RPMI8226 (cell line): ENCODE data around the gene LARGE1.
"Not testable (repeated sequence)": the region's sequence is repeated elsewhere in the genome, so short reads cannot be mapped to it uniquely, and the experiment has no call there.

ENCODE experiments used
- DNase-seq: peaks from one replicate; pipeline ENCODE4 v3.0.0-alpha.2; 2015

LARGE1 gene

DNA sequence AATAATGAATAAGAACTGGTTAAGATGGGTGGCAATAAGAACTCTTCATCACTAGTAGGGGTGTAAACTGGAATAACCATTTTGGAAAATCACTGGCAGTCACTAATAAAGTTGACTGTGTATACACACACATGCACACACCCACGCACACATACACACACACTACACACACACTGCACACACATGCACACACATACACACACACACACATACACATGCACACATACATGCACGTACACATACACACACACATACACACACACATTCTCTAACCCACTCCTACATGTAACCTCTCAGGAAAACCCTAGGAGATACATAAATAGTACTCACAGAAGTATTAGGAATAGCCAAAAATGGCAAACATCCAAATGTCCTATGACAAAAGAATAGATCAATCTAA is 455.6 kb downstream of the LARGE1 start:
- no peak for DNase-seq

GRCh38 chr22:33461698-33462434 is 458.4 kb downstream of the LARGE1 start:
- DNase-seq = no peak

DNA sequence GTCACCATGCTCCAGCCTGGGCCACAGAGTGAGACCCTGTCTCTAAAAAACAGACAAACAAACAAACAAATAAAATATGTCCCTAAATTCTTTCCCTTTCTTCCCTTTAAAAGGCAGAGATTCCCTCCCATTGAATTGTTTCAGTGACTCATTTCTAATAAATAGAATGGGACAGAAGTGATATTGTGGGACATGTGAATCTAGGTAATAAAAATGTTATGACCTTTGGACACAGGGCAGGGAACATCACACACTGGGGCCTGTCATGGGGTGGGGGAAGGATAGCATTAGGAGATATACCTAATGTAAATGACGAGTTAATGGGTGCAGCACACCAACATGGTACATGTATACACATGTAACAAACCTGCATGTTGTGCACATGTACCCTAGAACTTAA is 459.0 kb downstream of the LARGE1 start:
- not testable (repeated sequence) for DNase-seq

- no peak for DNase-seq
Measured at GRCh38 chr22:33459137-33459536, 461.1 kb downstream of the LARGE1 start.

DNA sequence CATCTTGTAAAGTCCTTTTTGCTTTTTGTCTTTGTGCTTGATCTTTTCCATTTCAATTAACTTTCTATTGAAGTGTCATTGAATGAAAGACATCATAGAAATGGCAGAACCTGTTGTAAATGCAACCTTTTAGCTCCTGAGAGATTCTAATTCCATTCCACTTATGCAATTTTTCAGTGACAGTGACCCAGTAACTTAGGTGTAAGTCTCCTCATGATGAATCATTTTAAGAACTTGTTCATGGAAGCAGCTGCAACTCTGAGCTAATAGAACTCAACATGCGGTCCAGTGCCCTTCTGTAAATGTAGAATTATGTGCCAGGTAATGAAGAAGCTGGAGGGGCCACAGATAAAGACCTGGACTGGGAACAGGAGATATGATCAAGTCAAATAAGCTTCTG is 463.8 kb downstream of the LARGE1 start:
- DNase-seq = no peak

DNA sequence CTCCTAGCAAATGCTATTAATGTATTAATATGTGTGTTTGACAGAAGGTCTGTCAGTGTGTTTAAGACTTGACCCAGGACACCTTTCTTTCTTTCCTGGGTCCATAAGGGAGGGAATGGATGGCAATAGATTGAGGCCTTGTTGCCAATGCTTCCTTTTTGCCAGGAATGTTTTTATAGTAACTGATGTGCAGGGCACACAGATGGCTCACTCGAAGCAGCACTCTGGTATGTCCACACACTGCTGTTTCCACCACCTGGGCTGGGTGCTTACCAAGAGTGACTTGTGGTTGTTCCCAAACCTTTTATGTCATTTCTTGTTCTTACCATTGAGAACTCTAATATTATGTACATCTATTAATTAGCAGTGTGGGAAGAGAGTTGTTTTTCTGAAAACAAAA is 465.2 kb downstream of the LARGE1 start:
- no peak for DNase-seq

- no peak for DNase-seq
Measured at GRCh38 chr22:33451866-33452469, 468.3 kb downstream of the LARGE1 start.

DNA sequence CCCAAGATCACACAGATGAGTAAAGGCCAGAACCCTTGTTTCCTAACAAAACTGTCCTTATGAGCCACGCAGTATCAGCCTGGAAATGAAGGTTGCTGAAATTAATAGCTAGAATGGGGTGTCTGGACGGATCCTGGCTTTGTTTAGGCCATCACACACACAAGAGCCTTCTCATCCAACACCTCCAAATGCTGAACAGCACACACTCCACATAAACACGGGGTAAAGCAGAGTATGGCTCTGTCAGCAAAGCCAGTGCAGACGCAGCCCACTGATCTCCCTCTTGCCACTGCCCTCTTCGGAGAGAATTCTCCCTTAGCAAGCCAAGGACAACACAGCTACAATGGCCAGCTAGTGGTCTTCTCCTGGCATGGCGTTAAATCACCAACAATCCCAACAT is 469.5 kb downstream of the LARGE1 start:
- DNase-seq = no peak

GRCh38 chr22:33447733-33448132 is 472.5 kb downstream of the LARGE1 start:
- no peak for DNase-seq

DNA sequence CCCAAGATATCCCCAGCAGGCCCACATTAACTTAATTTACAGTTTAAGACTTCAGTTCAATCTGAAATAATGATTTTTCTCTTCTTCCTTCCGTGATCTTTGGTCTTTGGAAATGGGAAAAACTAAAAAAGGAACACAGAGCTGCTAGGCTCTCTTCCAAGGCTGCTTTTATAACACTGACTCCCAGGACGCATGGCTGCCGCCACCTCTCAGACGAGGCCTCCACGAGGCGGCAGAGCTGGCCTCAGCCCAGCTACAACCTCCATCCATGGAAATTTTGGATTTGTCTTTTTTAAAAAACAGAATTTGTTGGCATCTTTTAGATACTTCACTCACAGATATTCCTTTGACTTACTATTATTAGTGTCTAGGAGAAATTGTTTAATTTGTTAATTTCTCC is 476.6 kb downstream of the LARGE1 start:
- no peak for DNase-seq

DNA sequence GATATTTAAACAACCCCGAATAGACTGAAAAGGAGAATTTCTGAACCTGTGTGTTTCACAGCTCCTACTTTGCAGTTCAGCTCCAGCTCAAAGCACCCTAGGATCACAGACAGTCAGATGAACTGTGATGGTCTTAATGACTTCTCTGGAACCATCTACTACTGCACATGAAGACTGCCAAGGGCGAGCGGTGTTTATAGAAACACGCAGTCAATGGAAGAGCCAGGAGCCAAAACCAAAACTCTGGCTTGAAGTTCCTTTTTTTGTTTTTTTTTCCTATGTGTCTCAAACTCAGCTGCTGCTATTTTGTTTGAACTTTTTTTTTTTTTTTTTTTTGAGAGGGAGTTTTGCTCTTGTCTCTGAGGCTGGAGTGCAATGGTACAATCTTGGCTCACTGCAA is 479.5 kb downstream of the LARGE1 start:
- DNase-seq = no peak

DNA sequence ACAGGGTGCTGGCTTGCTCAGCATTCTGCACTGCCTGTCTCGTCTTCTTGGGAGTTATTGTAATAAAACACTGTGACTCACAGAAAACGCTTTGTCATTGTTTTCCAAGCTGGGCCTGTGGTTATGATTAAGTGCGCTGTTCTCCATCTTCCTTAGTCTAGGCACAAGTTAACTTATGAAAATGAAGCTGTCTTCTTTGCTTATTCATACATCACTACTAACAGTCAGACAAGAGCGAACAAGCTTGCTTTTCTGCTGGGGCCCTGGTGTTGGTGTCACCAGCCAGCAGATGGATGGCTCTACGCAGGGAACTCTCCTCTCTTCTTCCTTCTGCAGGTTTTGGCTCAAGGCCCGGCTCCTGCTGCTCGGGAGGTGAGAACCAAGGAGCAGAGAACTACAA is 482.0 kb downstream of the LARGE1 start:
- no peak for DNase-seq

- DNase-seq = peak; percentile 5
Measured at GRCh38 chr22:33431300-33431699, 489.0 kb downstream of the LARGE1 start.

GRCh38 chr22:33429281-33429680 is 491.0 kb downstream of the LARGE1 start:
- DNase-seq = no peak

DNA sequence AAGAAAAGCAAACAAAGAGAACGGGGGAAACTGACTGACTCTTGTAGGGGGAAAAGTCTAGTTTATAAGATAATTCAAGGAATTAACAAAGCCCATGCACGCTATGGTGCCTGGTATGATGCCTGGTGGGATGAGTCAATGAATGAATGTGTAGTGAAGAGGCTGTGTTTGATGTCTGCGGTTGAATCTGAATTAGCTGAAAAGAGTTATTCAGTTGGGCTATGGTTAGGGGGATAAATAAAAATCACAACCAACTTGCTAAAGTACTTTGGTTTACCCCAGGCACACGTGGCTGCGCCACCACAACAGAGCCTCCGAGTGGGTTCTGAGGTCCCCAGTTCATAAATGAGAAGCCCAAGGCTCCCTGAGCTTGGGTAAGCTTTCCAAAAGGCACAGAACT is 492.8 kb downstream of the LARGE1 start:
- no peak for DNase-seq

- no peak for DNase-seq
Measured at GRCh38 chr22:33426451-33426850, 493.8 kb downstream of the LARGE1 start.

GRCh38 chr22:33421859-33422258 is 498.4 kb downstream of the LARGE1 start:
- no peak for DNase-seq

DNA sequence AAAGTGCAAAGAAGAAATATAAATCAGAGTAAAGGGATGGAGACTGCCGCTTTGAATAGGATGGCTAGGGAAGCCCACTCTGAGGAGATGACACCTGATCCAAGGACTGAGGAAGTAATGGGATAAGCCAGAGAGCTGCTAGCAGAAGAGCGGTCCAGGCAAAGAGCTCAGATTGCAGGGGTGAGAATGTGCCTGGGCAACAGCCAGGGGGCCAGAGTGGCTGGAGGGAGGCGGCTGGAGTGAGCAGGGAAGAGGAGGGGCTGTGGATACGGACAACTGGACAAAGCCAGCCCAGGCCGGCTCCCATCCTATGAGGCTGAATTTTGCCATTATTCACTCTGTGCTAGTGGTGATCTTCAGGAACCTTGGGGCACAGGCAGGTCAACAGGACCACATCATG is 501.8 kb downstream of the LARGE1 start:
- DNase-seq = no peak

DNA sequence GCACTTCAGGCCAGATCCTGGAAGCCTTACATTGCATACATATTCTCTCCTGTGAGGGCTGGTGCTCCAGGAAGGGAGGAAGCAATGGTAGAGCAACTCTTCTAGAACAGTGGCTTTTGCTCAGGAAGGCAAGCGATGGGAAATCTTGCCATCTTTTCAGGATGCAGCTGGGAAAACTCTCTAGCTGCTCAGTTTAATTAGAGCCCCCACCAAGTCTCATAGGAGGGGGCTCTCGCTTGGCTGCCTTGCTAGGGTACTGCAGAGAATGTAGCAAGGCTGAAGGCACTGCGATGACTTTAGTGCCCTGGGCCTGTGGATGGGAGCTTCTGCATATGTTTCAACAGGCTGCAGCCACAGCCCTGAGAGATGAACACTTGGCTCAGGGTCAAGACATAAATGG is 504.9 kb downstream of the LARGE1 start:
- DNase-seq = no peak

DNA sequence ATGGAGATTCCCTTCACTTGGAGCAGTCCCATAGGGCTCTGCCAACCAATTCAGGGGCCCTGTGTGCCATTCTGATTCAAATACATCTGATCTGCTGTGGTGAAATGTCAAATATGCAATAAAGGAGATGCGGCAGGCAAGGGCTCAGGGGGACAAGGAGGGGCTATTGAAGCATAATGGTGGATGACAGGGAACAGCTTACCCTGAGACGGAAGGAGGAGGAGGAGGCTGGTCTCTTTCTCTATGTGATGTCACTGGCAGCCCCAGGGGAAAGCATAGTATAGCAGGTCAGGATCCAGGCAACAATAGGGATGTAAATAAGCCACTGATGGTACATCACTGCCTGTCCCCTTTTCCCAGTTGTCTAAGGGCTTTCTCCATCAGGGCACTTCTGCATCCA is 511.2 kb downstream of the LARGE1 start:
- no peak for DNase-seq

DNA sequence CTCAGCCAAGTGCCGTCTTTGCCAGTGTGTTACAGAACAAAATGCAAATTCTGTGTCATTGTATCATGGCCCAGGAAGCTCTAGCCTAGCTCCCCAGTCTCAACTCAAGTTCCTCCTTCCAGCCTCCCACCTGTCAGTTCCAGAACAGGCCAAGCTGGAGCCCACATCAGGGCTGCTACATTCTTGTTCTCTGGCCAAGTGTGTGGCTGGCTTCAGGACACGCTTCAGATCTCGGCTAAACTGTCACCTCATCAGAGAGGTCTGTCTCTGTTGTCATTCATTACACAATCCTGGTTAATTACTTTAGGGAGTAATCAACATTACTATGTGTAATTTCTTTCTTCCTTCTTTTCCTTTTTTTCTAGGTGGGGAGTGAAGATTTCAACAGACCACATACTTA is 515.1 kb downstream of the LARGE1 start:
- no peak for DNase-seq

GRCh38 chr22:33404723-33405122 is 515.6 kb downstream of the LARGE1 start:
- no peak for DNase-seq

DNA sequence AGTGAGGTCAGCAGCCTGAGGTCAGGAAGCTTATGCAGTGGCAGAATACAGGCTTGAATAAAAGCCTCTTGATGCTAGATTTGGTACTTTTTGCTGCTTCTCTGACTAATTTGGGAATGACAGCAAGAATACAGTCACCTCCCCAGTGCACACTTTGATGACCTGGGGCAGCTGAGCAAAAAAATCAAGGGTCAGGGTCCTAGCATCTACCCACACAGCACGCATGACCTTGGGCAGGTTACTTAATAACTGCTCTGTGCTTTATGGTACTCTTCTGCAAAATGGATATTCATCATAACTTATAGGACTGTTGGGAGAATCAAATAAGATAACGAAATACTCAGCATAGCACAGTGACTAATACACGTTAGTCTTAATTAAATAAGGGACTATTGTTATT is 518.0 kb downstream of the LARGE1 start:
- DNase-seq = no peak

DNA sequence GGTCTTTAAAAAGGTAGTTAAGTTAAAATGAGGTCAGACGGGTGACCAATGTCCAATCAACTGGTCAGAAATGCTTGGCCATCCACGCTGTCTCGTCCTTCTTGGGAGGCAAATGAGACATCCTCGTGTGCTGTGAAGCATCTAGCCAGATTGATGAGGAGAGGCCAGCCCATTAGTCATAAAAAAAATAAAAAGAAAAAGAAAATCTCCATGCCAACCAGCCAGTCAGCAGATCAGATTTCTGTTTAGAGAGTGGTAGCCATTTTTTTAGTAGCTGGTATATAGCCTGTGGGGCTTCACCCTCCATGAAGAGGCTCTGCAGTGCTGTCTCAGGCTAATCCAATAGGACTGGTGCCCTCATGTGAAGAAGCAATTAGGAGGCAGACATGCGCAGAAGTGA is 519.0 kb downstream of the LARGE1 start:
- DNase-seq = no peak

GRCh38 chr22:33400891-33401290 is 519.4 kb downstream of the LARGE1 start:
- no peak for DNase-seq
